HepG2 (cell line): Measurements from ENCODE around the gene CPNE2. TPM values are rescaled to one million over a fixed set of nuclear protein-coding genes. Genes with fewer than 3 reads are reported as not detected.

Experiments used
- E2F5 ChIP-seq: sonication (generic); formaldehyde crosslinking; conservative IDR thresholded peaks from 2 replicates; pipeline ENCODE4 v1.4.0; 2020; ENCODE audit warnings: missing genetic modification reagents
- EHMT2 ChIP-seq: fragments of 200-600 bp; sonication (generic); IDR thresholded peaks from 2 replicates; pipeline ENCODE4 v1.7.0; 2017; ENCODE audit warnings: antibody characterized with exemption, low read depth, low read length, borderline replicate concordance
- ELF3 ChIP-seq: IDR thresholded peaks from 2 replicates; pipeline ENCODE4 v1.6.1; 2016; ENCODE audit warnings: missing genetic modification reagents, missing compliant biosample characterization
- JUN ChIP-seq: sonication (generic); formaldehyde crosslinking; IDR thresholded peaks from 2 replicates; pipeline ENCODE4 v1.4.0; 2020; ENCODE audit warnings: mild to moderate bottlenecking, missing genetic modification reagents
- KLF15 ChIP-seq: sonication (generic); formaldehyde crosslinking; IDR thresholded peaks from 2 replicates; pipeline ENCODE4 v1.8.1; 2023; ENCODE audit warnings: borderline replicate concordance, mild to moderate bottlenecking, inconsistent platforms, missing genetic modification reagents, mixed read lengths
- KMT2A ChIP-seq: sonication (generic); formaldehyde crosslinking; IDR thresholded peaks from 2 replicates; pipeline ENCODE4 v1.4.0; 2020; ENCODE audit warnings: missing genetic modification reagents
- NFKBIZ ChIP-seq: IDR thresholded peaks from 2 replicates; pipeline ENCODE4 v1.6.1; 2018; ENCODE audit warnings: missing genetic modification reagents, missing compliant biosample characterization
- NKX3-1 ChIP-seq: sonication (generic); formaldehyde crosslinking; IDR thresholded peaks from 2 replicates; pipeline ENCODE4 v1.5.0; 2020; ENCODE audit warnings: missing genetic modification reagents
- PATZ1 ChIP-seq: sonication (generic); formaldehyde crosslinking; IDR thresholded peaks from 2 replicates; pipeline ENCODE4 v1.4.0; 2020; ENCODE audit warnings: missing genetic modification reagents
- RBM22 ChIP-seq: fragments of 200-400 bp; formaldehyde crosslinking; optimal IDR thresholded peaks from 2 replicates; pipeline ENCODE3; 2017; ENCODE audit warnings: mild to moderate bottlenecking, low read length, moderate library complexity
- RBM39 ChIP-seq: fragments of 200-400 bp; formaldehyde crosslinking; IDR thresholded peaks from one replicate; pipeline ENCODE4 v1.6.1; 2018; ENCODE audit warnings: antibody characterized with exemption, mild to moderate bottlenecking, low read depth, low read length; ENCODE audit not compliant: poor library complexity, severe bottlenecking
- SOX13 ChIP-seq, 3 experiments: fragments of 450-650 bp in 1 of 3; sonication (generic) in 1 of 3; formaldehyde crosslinking in 1 of 3; IDR thresholded peaks in 2 of 3; conservative IDR thresholded peaks in 1 of 3; 2 replicates each; pipeline versions ENCODE4 v1.5.0 to v1.6.1; 2016 to 2020; ENCODE audit warnings: antibody characterized with exemption in 1 of 3, mild to moderate bottlenecking in 1 of 3, missing compliant biosample characterization in 1 of 3, missing genetic modification reagents in 1 of 3, moderate library complexity in 1 of 3
- SOX6 ChIP-seq, 2 experiments: fragments of 450-650 bp in 1 of 2; sonication (generic) in 1 of 2; formaldehyde crosslinking in 1 of 2; IDR thresholded peaks; 2 replicates each; pipeline versions ENCODE4 v1.4.0 to v1.6.1; 2017 to 2020; ENCODE audit warnings: antibody characterized with exemption in 1 of 2, mild to moderate bottlenecking in 1 of 2, missing genetic modification reagents in 1 of 2
- ZC3H13 ChIP-seq: sonication (generic); formaldehyde crosslinking; IDR thresholded peaks from 2 replicates; pipeline ENCODE4 v1.8.1; 2023; ENCODE audit warnings: mild to moderate bottlenecking, missing genetic modification reagents, moderate library complexity
- ZNF329 ChIP-seq: sonication (generic); formaldehyde crosslinking; IDR thresholded peaks from 2 replicates; pipeline ENCODE4 v1.9.0; 2021; ENCODE audit warnings: low read depth, mild to moderate bottlenecking, missing genetic modification reagents
- ZNF335 ChIP-seq: sonication (generic); formaldehyde crosslinking; IDR thresholded peaks from 2 replicates; pipeline ENCODE4 v1.4.0; 2020; ENCODE audit warnings: missing genetic modification reagents
- ZNF513 ChIP-seq: sonication (generic); formaldehyde crosslinking; conservative IDR thresholded peaks from 2 replicates; pipeline ENCODE4 v1.5.0; 2020; ENCODE audit warnings: missing genetic modification reagents
- ZNF580 ChIP-seq: IDR thresholded peaks from 2 replicates; pipeline ENCODE4 v1.6.1; 2016; ENCODE audit warnings: low read depth, borderline replicate concordance
- ZNF883 ChIP-seq: sonication (generic); formaldehyde crosslinking; IDR thresholded peaks from 2 replicates; pipeline ENCODE4 v1.5.1; 2020; ENCODE audit warnings: mild to moderate bottlenecking, missing genetic modification reagents; ENCODE audit errors: not compliant biosample characterization
- polyA plus RNA-seq, 8 experiments: library from polyadenylated mRNA; depleted of rRNA in 3 of 8; stranded (reverse) in 7 of 8; unstranded in 1 of 8; fragments of >200 nt; fragmentation: Illumina TruSeq in 4 of 8; extraction: Trizol in 4 of 8; gene quantifications; 2 replicates each; pipeline versions ENCODE4 v1.2.1 to v1.2.3, GENCODE V29; 2011 to 2016; ENCODE audit warnings: low read depth in 4 of 8, missing spikeins in 1 of 8, mixed read lengths in 1 of 8; ENCODE audit not compliant: insufficient read depth in 1 of 8
- total RNA-seq, 5 experiments: library from RNA; depleted of rRNA; stranded (reverse); fragments of >200 nt; fragmentation: Illumina TruSeq; extraction: Trizol; gene quantifications; 2 replicates each; pipeline ENCODE4 v1.2.3, GENCODE V29; 2016; ENCODE audit warnings: low read depth in 1 of 5
- TF ChIP-seq, protein P1 (sequence below): sonication (generic); formaldehyde crosslinking; IDR thresholded peaks from 2 replicates; pipeline ENCODE4 v1.4.0; 2020; ENCODE audit warnings: missing genetic modification reagents

CPNE2 gene
- total and polyA plus RNA-seq, 2 of the 13 experiments (the other 11 are each of a cell fraction or from before 2014, with no cell fraction given), result 10.6 to 23.3 TPM

DNA sequence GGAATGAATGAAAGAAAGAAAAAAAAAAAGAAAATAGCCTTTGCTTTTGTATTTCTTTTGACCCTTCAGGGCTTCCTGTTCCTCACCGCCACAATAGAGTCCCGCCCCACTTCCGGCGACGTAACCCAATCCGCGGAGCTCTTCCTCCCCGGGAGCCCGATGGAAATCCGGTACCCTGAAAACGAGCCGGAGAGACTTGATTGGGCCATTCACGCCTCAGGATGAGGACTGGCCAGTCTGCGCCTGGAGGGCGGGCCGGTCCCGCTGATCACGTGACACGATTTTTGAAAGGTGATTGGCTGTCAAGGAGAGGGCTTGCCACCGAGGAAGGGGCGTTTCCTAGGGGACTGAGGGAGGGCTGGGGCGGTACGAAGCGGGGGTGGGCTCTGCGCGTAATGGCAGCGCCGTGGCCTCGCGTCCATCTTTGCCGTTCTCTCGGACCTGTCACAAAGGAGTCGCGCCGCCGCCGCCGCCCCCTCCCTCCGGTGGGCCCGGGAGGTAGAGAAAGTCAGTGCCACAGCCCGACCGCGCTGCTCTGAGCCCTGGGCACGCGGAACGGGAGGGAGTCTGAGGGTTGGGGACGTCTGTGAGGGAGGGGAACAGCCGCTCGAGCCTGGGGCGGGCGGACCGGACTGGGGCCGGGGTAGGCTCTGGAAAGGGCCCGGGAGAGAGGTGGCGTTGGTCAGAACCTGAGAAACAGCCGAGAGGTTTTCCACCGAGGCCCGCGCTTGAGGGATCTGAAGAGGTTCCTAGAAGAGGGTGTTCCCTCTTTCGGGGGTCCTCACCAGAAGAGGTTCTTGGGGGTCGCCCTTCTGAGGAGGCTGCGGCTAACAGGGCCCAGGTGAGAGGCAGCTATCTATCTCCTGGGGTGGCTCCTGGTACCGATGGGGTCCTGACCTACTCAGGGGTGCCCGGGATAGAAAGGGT, 93.8 kb downstream of the CPNE2 start, which contains the start of the genes PSME3IP1 and RSPRY1 (continued):
- TF ChIP-seq KMT2A (CRISPR knock-in tag), result peak; percentile 71; the same call in 1 of the 2 replicates
- TF ChIP-seq ZNF335, result peak; percentile 31; the same call in 1 of the 2 replicates
- TF ChIP-seq SOX6 (IDR thresholded peaks at IDR 0.05), result no peak
- TF ChIP-seq SOX6 (CRISPR knock-in tag; IDR thresholded peaks at IDR 0.05), result peak; percentile 54; the same call in 1 of the 2 replicates
- TF ChIP-seq RBM22, result no peak
- 0 out of 2 replicates have a peak, but pooled peaks have one; percentile 1 for TF ChIP-seq NKX3-1
- TF ChIP-seq ZNF883 (CRISPR knock-in tag), result peak; percentile 86
- TF ChIP-seq ELF3 (CRISPR knock-in tag), result peak; percentile 38; the same call in 1 of the 2 replicates
- TF ChIP-seq RBM39, result peak; percentile 45
- TF ChIP-seq, protein P1, sequence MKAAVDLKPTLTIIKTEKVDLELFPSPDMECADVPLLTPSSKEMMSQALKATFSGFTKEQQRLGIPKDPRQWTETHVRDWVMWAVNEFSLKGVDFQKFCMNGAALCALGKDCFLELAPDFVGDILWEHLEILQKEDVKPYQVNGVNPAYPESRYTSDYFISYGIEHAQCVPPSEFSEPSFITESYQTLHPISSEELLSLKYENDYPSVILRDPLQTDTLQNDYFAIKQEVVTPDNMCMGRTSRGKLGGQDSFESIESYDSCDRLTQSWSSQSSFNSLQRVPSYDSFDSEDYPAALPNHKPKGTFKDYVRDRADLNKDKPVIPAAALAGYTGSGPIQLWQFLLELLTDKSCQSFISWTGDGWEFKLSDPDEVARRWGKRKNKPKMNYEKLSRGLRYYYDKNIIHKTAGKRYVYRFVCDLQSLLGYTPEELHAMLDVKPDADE (CRISPR knock-in tag), result no peak
- TF ChIP-seq JUN, result no peak
- peak; percentile 93 for TF ChIP-seq ZC3H13
- peak; percentile 92 for TF ChIP-seq PATZ1
- peak; percentile 58; the same call in 1 of the 2 replicates for TF ChIP-seq E2F5 (CRISPR knock-in tag)
- TF ChIP-seq ZNF580 (CRISPR knock-in tag), result peak; percentile 65; the same call in 1 of the 2 replicates
- no peak for TF ChIP-seq EHMT2
- TF ChIP-seq NFKBIZ (CRISPR knock-in tag), result peak; percentile 46; the same call in 1 of the 2 replicates
- peak; percentile 73; the same call in 1 of the 2 replicates for TF ChIP-seq ZNF329 (CRISPR knock-in tag)
- no peak for TF ChIP-seq SOX13 (IDR thresholded peaks at IDR 0.05)
- 0 out of 4 replicates have a peak, but pooled peaks of 1 of the 2 experiments have one; percentile 9 for TF ChIP-seq SOX13 (CRISPR knock-in tag; conservative IDR thresholded peaks at IDR 0.05 in 1 of 2, IDR thresholded peaks at IDR 0.05 in 1 of 2)
- TF ChIP-seq ZNF513 (CRISPR knock-in tag), result no peak
- peak; percentile 53; the same call in 1 of the 2 replicates for TF ChIP-seq KLF15 (CRISPR knock-in tag)
